ENCODE results near the gene APCDD1L.

- TF ChIP-seq POLR2A (IDR thresholded peaks at IDR 0.05; ENCODE audit: low read length) (no peak), GATA1 (IDR thresholded peaks at IDR 0.05; ENCODE audit: low read depth, low read length) (no peak)
Measured at GRCh38 chr20:58496429-58496769, 18.8 kb downstream of the APCDD1L start.
